ENCODE results near the gene PTPRU.

PTPRU gene

GRCh38 chr1:29195881-29196291 lies 40.4 kb upstream of the PTPRU start:
- Histone ChIP-seq H3K4me3 (ENCODE audit: low read depth, low read length) (no peak overlapping the region), H3K36me3 (ENCODE audit: control insufficient read depth in 2 of 2, insufficient read depth in 1 of 2, low read length in 2 of 2) (peaks cover 8 to 83% of the 10 kb centered on the region in 2 experiments; a peak in 2 of 3 replicates), H3K9me3 (ENCODE audit: control insufficient read depth, insufficient read depth, low read depth, low read length) (no peaks in the 10 kb centered on the region), H3K4me1 (ENCODE audit: control insufficient read depth, insufficient read depth, low read length) (no peaks in the 10 kb centered on the region), H3K27ac (ENCODE audit: extremely low read depth, low read depth, low read length) (no peak overlapping the region)
- CTCF ChIA-PET: interaction anchor here (10.8 kb wide), 1 partner anchor 317 kb away, joined by 159 read pairs; no protein-coding TSS in a partner anchor
- no peak for TF ChIP-seq EGR2 (tag by site-specific recombination; IDR thresholded peaks at IDR 0.05; ENCODE audit: low read depth)
- TF ChIP-seq ZNF501 (tag by site-specific recombination; IDR thresholded peaks at IDR 0.05): no peak
- TF ChIP-seq ZNF768 (tag by site-specific recombination; IDR thresholded peaks at IDR 0.05): no peak
- no peak for TF ChIP-seq ZBTB7A (tag by site-specific recombination; IDR thresholded peaks at IDR 0.05; ENCODE audit: low read depth)
- POLR2A ChIA-PET: no interaction called here

GRCh38 chr1:29196863-29197589 lies 39.3 kb upstream of the PTPRU start:
- no peak for TF ChIP-seq ZNF148 (tag by site-specific recombination; IDR thresholded peaks at IDR 0.05; ENCODE audit: borderline replicate concordance)
- TF ChIP-seq ZNF341 (tag by site-specific recombination; IDR thresholded peaks at IDR 0.05; ENCODE audit: low read depth): no peak
- TF ChIP-seq ZNF335 (tag by site-specific recombination; conservative IDR thresholded peaks at IDR 0.05): peak; percentile 58
- no peak for TF ChIP-seq ZBTB21 (tag by site-specific recombination; IDR thresholded peaks at IDR 0.05)
- TF ChIP-seq ZNF791 (tag by site-specific recombination; IDR thresholded peaks at IDR 0.05): no peak
- TF ChIP-seq AEBP2 (tag by site-specific recombination; IDR thresholded peaks at IDR 0.05; ENCODE audit: borderline replicate concordance): no peak
- no peak for TF ChIP-seq ZSCAN23 (tag by site-specific recombination; IDR thresholded peaks at IDR 0.05)
- CTCF ChIA-PET: interaction anchor here (0.5 to 10.8 kb wide), 16 partner anchors 15 to 1104 kb away, joined by 3 to 159 read pairs (median 5); partner anchors contain the start of gene SRSF4
- Histone ChIP-seq H3K27ac (ENCODE audit: extremely low read depth, low read depth, low read length) (no peak overlapping the region), H3K36me3 (ENCODE audit: control insufficient read depth in 2 of 2, insufficient read depth in 1 of 2, low read length in 2 of 2) (peaks cover 10 to 93% of the 10 kb centered on the region in 2 experiments; a peak in 2 of 3 replicates), H3K4me1 (ENCODE audit: control insufficient read depth, insufficient read depth, low read length) (no peaks in the 10 kb centered on the region), H3K9me3 (ENCODE audit: control insufficient read depth, insufficient read depth, low read depth, low read length) (no peaks in the 10 kb centered on the region), H3K4me3 (ENCODE audit: low read depth, low read length) (no peak overlapping the region)
- POLR2A ChIA-PET: interaction anchor here (0.9 to 1.5 kb wide), 3 partner anchors 14 to 315 kb away, joined by 5 to 9 read pairs (median 8); partner anchors contain the start of gene SRSF4

- POLR2A ChIA-PET: interaction anchor here (0.9 to 1.5 kb wide), 3 partner anchors 14 to 316 kb away, joined by 5 to 9 read pairs (median 8); partner anchors contain the start of gene SRSF4
- Histone ChIP-seq H3K4me3 (ENCODE audit: low read depth, low read length) (no peak overlapping the region), H3K27ac (ENCODE audit: extremely low read depth, low read depth, low read length) (no peak overlapping the region), H3K9me3 (ENCODE audit: control insufficient read depth, insufficient read depth, low read depth, low read length) (no peaks in the 10 kb centered on the region), H3K36me3 (ENCODE audit: control insufficient read depth in 2 of 2, insufficient read depth in 1 of 2, low read length in 2 of 2) (peaks cover 10 to 93% of the 10 kb centered on the region in 2 experiments; a peak in 2 of 3 replicates), H3K4me1 (ENCODE audit: control insufficient read depth, insufficient read depth, low read length) (no peaks in the 10 kb centered on the region)
- no peak for TF ChIP-seq ZNF23 (tag by site-specific recombination; IDR thresholded peaks at IDR 0.05; ENCODE audit: borderline replicate concordance)
- TF ChIP-seq ZNF654 (tag by site-specific recombination; IDR thresholded peaks at IDR 0.05; ENCODE audit: low read depth): peak; percentile 57
- TF ChIP-seq ZNF10 (tag by site-specific recombination; IDR thresholded peaks at IDR 0.05): no peak
- no peak for TF ChIP-seq GLI2 (tag by site-specific recombination; IDR thresholded peaks at IDR 0.05; ENCODE audit: borderline replicate concordance, low read depth)
- TF ChIP-seq ZNF76 (tag by site-specific recombination; IDR thresholded peaks at IDR 0.05; ENCODE audit: borderline replicate concordance, low read depth): peak; percentile 37; the same call in 1 of the 2 replicates
- TF ChIP-seq CTCF (tag by site-specific recombination; IDR thresholded peaks at IDR 0.05): peak; percentile 52; the same call in 1 of the 2 replicates
- TF ChIP-seq ZNF146 (tag by site-specific recombination; IDR thresholded peaks at IDR 0.05): no peak
- no peak for TF ChIP-seq ZNF530 (tag by site-specific recombination; IDR thresholded peaks at IDR 0.05; ENCODE audit: low read depth)
- TF ChIP-seq ZNF335 (tag by site-specific recombination; conservative IDR thresholded peaks at IDR 0.05): 0 out of 2 replicates have a peak, but pooled peaks have one; percentile 3
- CTCF ChIA-PET: interaction anchor here (0.6 to 10.8 kb wide), 15 partner anchors 16 to 1103 kb away, joined by 3 to 159 read pairs (median 5); partner anchors contain the start of gene SRSF4
Observed at GRCh38 chr1:29197590-29197924, 38.8 kb upstream of the PTPRU start.
